ENCODE results near the gene ZFYVE26.

GRCh38 chr14:67722293-67722692, 94.1 kb downstream of the ZFYVE26 start:
- TF ChIP-seq EZH2 (IDR thresholded peaks at IDR 0.05; ENCODE audit: low read length, unreplicated experiment) (no peak), CTCF (conservative IDR thresholded peaks at IDR 0.05; ENCODE audit: low read depth, low read length) (no peak)
